ENCODE data around the gene C14orf119. TPM values are rescaled to one million over a fixed set of nuclear protein-coding genes. Genes with fewer than 3 reads are reported as not detected.

Gene C14orf119
- total and polyA plus RNA-seq, 9 of the 15 experiments (the other 6 are each of a cell fraction or from before 2014, with no cell fraction given), result 36.7 to 251 (median 51.8) TPM

GRCh38 chr14:23077962-23078361 lies 17.3 kb upstream of the C14orf119 start:
- intact Hi-C loops (cut with micrococcal nuclease), result loop anchor here (2.0 kb wide), 1 partner anchor 17 kb away; the partner anchor contains the start of genes ACIN1 and C14orf119
- TF ChIP-seq GTF2A2 (tag; IDR thresholded peaks at IDR 0.05) (0 out of 2 replicates have a peak, but pooled peaks have one; percentile 22), FOXP1 (CRISPR knock-in tag; IDR thresholded peaks at IDR 0.05) (no peak)
- H3K4me2 ChIP-seq (ENCODE audit: insufficient read depth, low read length), result no peak overlapping the region
- DNase-seq (ENCODE audit: extremely low read depth in 1 of 4, low spot score in 3 of 4), result no peak
- in situ Hi-C loops (cut with MboI), result no loop called here
- no peak for FAIRE-seq
- no peak overlapping the region for H3K4me3 ChIP-seq
- no peak overlapping the region for H2AFZ ChIP-seq (ENCODE audit: low read depth, low read length)
- ChIA-PET POLR2A (interaction anchor here (0.6 to 5.1 kb wide), 9 partner anchors 10 to 1592 kb away, joined by 3 to 34 read pairs (median 8); partner anchors contain the start of genes ACIN1 and C14orf119), CTCF (ENCODE audit: low intra/inter-chr PET ratio) (interaction anchor here (0.6 to 3.2 kb wide), 2 partner anchors 31 to 42 kb away, joined by 4 to 25 read pairs; no protein-coding TSS in a partner anchor)
- H3K9me3 ChIP-seq (replicated peaks; ENCODE audit: control insufficient read depth, insufficient read depth, low read depth, low read length), result no peaks in the 10 kb centered on the region
- no peak; the same call in 2 of the 3 replicates for ATAC-seq
- peaks cover 6 to 29% of the 10 kb centered on the region in 2 experiments; a peak in 3 of 5 replicates for H3K4me1 ChIP-seq (replicated peaks in 1 of 2; ENCODE audit: control insufficient read depth in 2 of 2, insufficient read depth in 2 of 2, low read length in 2 of 2)
- no peaks in the 10 kb centered on the region for H3K9me1 ChIP-seq (ENCODE audit: control insufficient read depth, insufficient read depth, low read length)
- H3K27ac ChIP-seq (ENCODE audit: extremely low read depth, low read depth, low read length), result peak overlapping the region; percentile 71
- H3K79me2 ChIP-seq (ENCODE audit: control insufficient read depth, insufficient read depth, low read length), result peaks cover 11% of the 10 kb centered on the region; the same call in 2 of the 3 replicates
- no peaks in the 10 kb centered on the region for H3K27me3 ChIP-seq (ENCODE audit: control insufficient read depth in 2 of 2, insufficient read depth in 2 of 2, low read length in 2 of 2)
- 72% methylated on average over 5 of the region's 5 CpGs for WGBS (ENCODE audit: insufficient coverage, low coverage, missing lambda C conversion rate)
- no peaks in the 10 kb centered on the region for H4K20me1 ChIP-seq (replicated peaks; ENCODE audit: control insufficient read depth, insufficient read depth, low read length)
- H3K36me3 ChIP-seq (ENCODE audit: control insufficient read depth, insufficient read depth, low read length), result peaks cover 93% of the 10 kb centered on the region
- BruUV-seq (replicated peaks), result no TSS peak
- H3K9ac ChIP-seq (ENCODE audit: insufficient read depth in 1 of 2, low read depth in 2 of 2, low read length in 2 of 2), result peak overlapping the region in 1 of 2 experiments; percentile 38; a peak in 2 of 4 replicates

DNA sequence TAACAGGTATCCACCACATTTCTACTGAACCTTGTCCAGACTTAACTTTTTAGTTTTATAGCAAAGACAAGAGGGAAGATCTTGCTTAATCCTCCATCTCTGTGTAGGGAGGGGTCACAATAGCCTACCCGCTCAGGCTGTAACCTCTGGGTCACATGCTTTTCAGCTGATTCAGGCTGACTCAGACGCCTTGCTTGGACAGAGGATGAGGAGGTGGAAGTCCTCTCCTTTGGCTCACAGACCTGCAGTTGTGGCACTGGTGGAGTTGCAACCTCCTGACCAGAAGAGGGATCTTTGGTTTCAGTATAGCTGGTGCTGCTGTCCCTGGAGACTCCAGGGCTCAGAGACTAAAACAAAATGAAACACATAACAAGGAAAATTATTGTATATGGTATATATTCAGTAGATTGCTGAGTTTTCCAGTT lies 16.6 kb upstream of the C14orf119 start:
- POLR2A ChIA-PET, result interaction anchor here (0.6 to 5.1 kb wide), 7 partner anchors 10 to 194 kb away, joined by 3 to 34 read pairs (median 8); partner anchors contain the start of genes ACIN1 and C14orf119
- Histone ChIP-seq H3K36me3 (ENCODE audit: control insufficient read depth, insufficient read depth, low read length) (peaks cover 97% of the 10 kb centered on the region), H3K4me3 (no peak overlapping the region), H3K4me2 (ENCODE audit: insufficient read depth, low read length) (peak overlapping the region; percentile 42; the same call in 1 of the 2 replicates), H4K20me1 (replicated peaks; ENCODE audit: control insufficient read depth, insufficient read depth, low read length) (no peaks in the 10 kb centered on the region), H3K27me3 (ENCODE audit: control insufficient read depth in 2 of 2, insufficient read depth in 2 of 2, low read length in 2 of 2) (no peaks in the 10 kb centered on the region), H3K9me1 (ENCODE audit: control insufficient read depth, insufficient read depth, low read length) (no peaks in the 10 kb centered on the region), H3K79me2 (ENCODE audit: control insufficient read depth, insufficient read depth, low read length) (peaks cover 11% of the 10 kb centered on the region; the same call in 2 of the 3 replicates), H3K27ac (ENCODE audit: extremely low read depth, low read depth, low read length) (peak overlapping the region; percentile 71), H3K9me3 (replicated peaks; ENCODE audit: control insufficient read depth, insufficient read depth, low read depth, low read length) (no peaks in the 10 kb centered on the region), H3K9ac (ENCODE audit: insufficient read depth in 1 of 2, low read depth in 2 of 2, low read length in 2 of 2) (peak overlapping the region; percentile 0 to 38; a peak in 3 of 4 replicates), H2AFZ (ENCODE audit: low read depth, low read length) (no peak overlapping the region), H3K4me1 (replicated peaks in 1 of 2; ENCODE audit: control insufficient read depth in 2 of 2, insufficient read depth in 2 of 2, low read length in 2 of 2) (peaks cover 6 to 28% of the 10 kb centered on the region in 2 experiments; a peak in 3 of 5 replicates)
- DNase-seq (ENCODE audit: extremely low read depth in 1 of 4, low spot score in 3 of 4) (peak in 3 of 4 experiments; percentile 44 to 90 (median 74)), ATAC-seq (peak; percentile 99), FAIRE-seq (peak; percentile 99)
- in situ Hi-C loops (cut with MboI), result no loop called here
- BruUV-seq (replicated peaks), result no TSS peak
- CTCF ChIA-PET (ENCODE audit: low intra/inter-chr PET ratio), result interaction anchor here (0.5 to 3.2 kb wide), 3 partner anchors 10 to 708 kb away, joined by 3 to 25 read pairs (median 5); no protein-coding TSS in a partner anchor
- 4% methylated on average over 2 of the region's 2 CpGs for WGBS (ENCODE audit: insufficient coverage, low coverage, missing lambda C conversion rate)
- intact Hi-C loops (cut with micrococcal nuclease), result loop anchor here (2.0 kb wide), 1 partner anchor 16 kb away; the partner anchor contains the start of genes ACIN1 and C14orf119
- peak; percentile 83 for TF ChIP-seq USF2 (CRISPR knock-in tag; IDR thresholded peaks at IDR 0.05)
- peak; percentile 94 for TF ChIP-seq CEBPB (tag; IDR thresholded peaks at IDR 0.05)

All from K562 (cell line).